Keratinocyte (primary cell): ENCODE measurements around the gene MARCHF3. TPM values are rescaled to one million over a fixed set of nuclear protein-coding genes. Genes with fewer than 3 reads are reported as not detected.

Source experiments
- DNase-seq: peaks from one replicate; pipeline ENCODE4 v3.0.0-alpha.2; 2011; ENCODE audit warnings: low read depth, missing footprints, low spot score
- FAIRE-seq: peaks from 2 replicates; lab custom pipeline; 2011; peaks lifted over from hg19 to GRCh38; lab: Jason Lieb, UNC
- H2AFZ ChIP-seq: 2 replicates; pipeline ENCODE4 v1.6.0; 2012; ENCODE audit warnings: low read length, control low read depth, inconsistent platforms; ENCODE audit not compliant: control insufficient read depth
- H3K27ac ChIP-seq: 2 replicates; pipeline ENCODE4 v1.5.1; 2011; ENCODE audit warnings: low read length; ENCODE audit not compliant: control insufficient read depth, insufficient read depth
- H3K27me3 ChIP-seq: 3 replicates; pipeline ENCODE4 v1.6.0; 2011; ENCODE audit warnings: low read length; ENCODE audit not compliant: control insufficient read depth, insufficient read depth; ENCODE audit errors: extremely low read depth
- H3K36me3 ChIP-seq, 2 experiments: 2 replicates in 1 of 2; 3 replicates in 1 of 2; pipeline ENCODE4 v1.5.1; 2011; ENCODE audit warnings: low read length in 2 of 2, mild to moderate bottlenecking in 1 of 2; ENCODE audit not compliant: control insufficient read depth in 2 of 2, insufficient read depth in 2 of 2; ENCODE audit errors: extremely low read depth in 1 of 2
- H3K4me1 ChIP-seq: 3 replicates; pipeline ENCODE4 v1.5.1; 2011; ENCODE audit warnings: low read length; ENCODE audit not compliant: control insufficient read depth, insufficient read depth; ENCODE audit errors: extremely low read depth
- H3K4me2 ChIP-seq: 3 replicates; pipeline ENCODE4 v1.6.0; 2011; ENCODE audit warnings: low read depth, low read length; ENCODE audit not compliant: control insufficient read depth, insufficient read depth; ENCODE audit errors: extremely low read depth
- H3K4me3 ChIP-seq, 3 experiments: fragments of 200-600 bp in 1 of 3; sonication (generic) in 1 of 3; 2 replicates in 2 of 3; 3 replicates in 1 of 3; pipeline ENCODE4 v1.5.1; 2011 to 2016; ENCODE audit warnings: low read length in 3 of 3, mild to moderate bottlenecking in 3 of 3, control low read depth in 2 of 3, inconsistent platforms in 1 of 3, low read depth in 1 of 3, mixed read lengths in 1 of 3, mixed run types in 1 of 3, moderate library complexity in 1 of 3; ENCODE audit not compliant: control insufficient read depth in 2 of 3, insufficient read depth in 2 of 3; ENCODE audit errors: extremely low read depth in 1 of 3
- H3K79me2 ChIP-seq: 2 replicates; pipeline ENCODE4 v1.6.0; 2012; ENCODE audit warnings: low read length; ENCODE audit not compliant: control insufficient read depth, insufficient read depth
- H3K9ac ChIP-seq: 3 replicates; pipeline ENCODE4 v1.6.0; 2011; ENCODE audit warnings: low read length; ENCODE audit not compliant: control insufficient read depth, insufficient read depth; ENCODE audit errors: extremely low read depth
- H3K9me1 ChIP-seq: 3 replicates; pipeline ENCODE4 v1.6.0; 2011; ENCODE audit warnings: low read length; ENCODE audit not compliant: control insufficient read depth, insufficient read depth; ENCODE audit errors: extremely low read depth
- H3K9me3 ChIP-seq: 2 replicates; pipeline ENCODE4 v1.5.1; 2012; ENCODE audit warnings: low read depth, low read length; ENCODE audit not compliant: control insufficient read depth
- H4K20me1 ChIP-seq: 3 replicates; pipeline ENCODE4 v1.6.0; 2011; ENCODE audit warnings: low read length; ENCODE audit not compliant: control insufficient read depth, insufficient read depth; ENCODE audit errors: extremely low read depth
- CTCF ChIP-seq, 3 experiments: IDR thresholded peaks in 1 of 3; conservative IDR thresholded peaks in 1 of 3; optimal IDR thresholded peaks in 1 of 3; 2 replicates in 2 of 3; 3 replicates in 1 of 3; pipeline versions ENCODE3 to v1.5.1; 2011; ENCODE audit warnings: low read length in 3 of 3, mild to moderate bottlenecking in 3 of 3, moderate library complexity in 2 of 3, control low read depth in 1 of 3, inconsistent platforms in 1 of 3; ENCODE audit not compliant: insufficient read depth in 2 of 3; ENCODE audit errors: extremely low read depth in 1 of 3
- EZH2 ChIP-seq: IDR thresholded peaks from one replicate; pipeline ENCODE4 v1.6.1; 2012; ENCODE audit warnings: inconsistent platforms, mild to moderate bottlenecking, low read length, moderate library complexity
- dilution Hi-C: fragments of 300-500 bp; cut with MboI; formaldehyde crosslinking; loops from one replicate; pipeline ENCODE4 v1.7.0; 2020; ENCODE audit warnings: low sequenced_read_pairs; ENCODE audit not compliant: extremely low pct_ligation_motif_present
- polyA plus RNA-seq, 5 experiments: library from polyadenylated mRNA; depleted of rRNA in 3 of 5; stranded (reverse) in 3 of 5; stranded (forward) in 1 of 5; unstranded in 1 of 5; fragments of >200 nt; gene quantifications; 1 replicate in 1 of 5; 2 replicates in 3 of 5; 3 replicates in 1 of 5; pipeline versions ENCODE4 v1.2.1 to v1.2.3, GENCODE V29; 2011 to 2012; ENCODE audit warnings: missing spikeins in 2 of 5, low read depth in 1 of 5, low replicate concordance in 1 of 5

MARCHF3 gene
- polyA plus RNA-seq, 1 donor (not counting 4 experiments of a cell fraction or from before 2014, with no cell fraction given), result 0.45 TPM

- dilution Hi-C loops, result no loop called here
- Histone ChIP-seq H4K20me1 (no peaks in the 10 kb centered on the region), H3K4me2 (no peak overlapping the region), H3K9me3 (no peaks in the 10 kb centered on the region), H3K9me1 (no peaks in the 10 kb centered on the region), H3K36me3 (no peaks in the 10 kb centered on the region), H3K27ac (no peak overlapping the region), H3K4me3 (no peak overlapping the region), H2AFZ (no peak overlapping the region), H3K4me1 (no peaks in the 10 kb centered on the region), H3K79me2 (no peaks in the 10 kb centered on the region), H3K9ac (no peak overlapping the region), H3K27me3 (no peaks in the 10 kb centered on the region)
- TF ChIP-seq EZH2, result no peak
- TF ChIP-seq CTCF (optimal IDR thresholded peaks at IDR 0.05 in 1 of 3, IDR thresholded peaks at IDR 0.05 in 1 of 3, conservative IDR thresholded peaks at IDR 0.05 in 1 of 3; ENCODE audit: extremely low read depth in 1 of 3, insufficient read depth in 2 of 3, low read length in 3 of 3), result no peak
- no peak for FAIRE-seq
- no peak for DNase-seq
Observed at GRCh38 chr5:126852841-126853271, 177.5 kb downstream of the MARCHF3 start.

GRCh38 chr5:126852091-126852571 lies 178.2 kb downstream of the MARCHF3 start:
- no peaks in the 10 kb centered on the region for H3K9me3 ChIP-seq
- H3K9me1 ChIP-seq, result no peaks in the 10 kb centered on the region
- TF ChIP-seq CTCF (optimal IDR thresholded peaks at IDR 0.05 in 1 of 3, IDR thresholded peaks at IDR 0.05 in 1 of 3, conservative IDR thresholded peaks at IDR 0.05 in 1 of 3; ENCODE audit: extremely low read depth in 1 of 3, insufficient read depth in 2 of 3, low read length in 3 of 3) (no peak), EZH2 (no peak)
- no peak overlapping the region for H2AFZ ChIP-seq
- H3K27me3 ChIP-seq, result no peaks in the 10 kb centered on the region
- no peak overlapping the region for H3K4me2 ChIP-seq
- FAIRE-seq (no peak), DNase-seq (no peak)
- dilution Hi-C loops, result no loop called here
- no peaks in the 10 kb centered on the region for H3K79me2 ChIP-seq
- no peak overlapping the region for H3K4me3 ChIP-seq
- no peak overlapping the region for H3K9ac ChIP-seq
- no peaks in the 10 kb centered on the region for H4K20me1 ChIP-seq
- H3K36me3 ChIP-seq, result no peaks in the 10 kb centered on the region
- no peak overlapping the region for H3K27ac ChIP-seq
- H3K4me1 ChIP-seq, result no peaks in the 10 kb centered on the region
